BLaER1 (cell line): ENCODE results near the gene USP1.

Experiments
- H3K27ac ChIP-seq: shearing (Covaris generic); formaldehyde crosslinking; 2 replicates; pipeline ENCODE4 v1.8.1; 2022
- H3K27me3 ChIP-seq: shearing (Covaris generic); formaldehyde crosslinking; 2 replicates; pipeline ENCODE4 v1.8.1; 2022
- H3K36me3 ChIP-seq: shearing (Covaris generic); formaldehyde crosslinking; 2 replicates; pipeline ENCODE4 v1.8.1; 2022
- H3K4me1 ChIP-seq: shearing (Covaris generic); formaldehyde crosslinking; 2 replicates; pipeline ENCODE4 v1.8.1; 2022
- H3K4me2 ChIP-seq: shearing (Covaris generic); formaldehyde crosslinking; 2 replicates; pipeline ENCODE4 v1.8.1; 2022
- H3K4me3 ChIP-seq: shearing (Covaris generic); formaldehyde crosslinking; 2 replicates; pipeline ENCODE4 v1.8.1; 2022
- H3K9ac ChIP-seq: shearing (Covaris generic); formaldehyde crosslinking; 2 replicates; pipeline ENCODE4 v1.8.1; 2022
- H3K9me3 ChIP-seq: shearing (Covaris generic); formaldehyde crosslinking; 2 replicates; pipeline ENCODE4 v1.8.1; 2022
- H4K20me1 ChIP-seq: shearing (Covaris generic); formaldehyde crosslinking; 2 replicates; pipeline ENCODE4 v1.8.1; 2022
- Cebpa-rat ChIP-seq: shearing (Covaris generic); IDR thresholded peaks from 2 replicates; pipeline ENCODE4 v1.8.1; 2022

USP1 gene

GRCh38 chr1:62437273-62437940, 558 bp downstream of the USP1 start:
- H3K36me3 ChIP-seq: peaks cover 17% of the 10 kb centered on the region
- peaks cover 52% of the 10 kb centered on the region for H4K20me1 ChIP-seq
- peak overlapping the region; percentile 95 for H3K9ac ChIP-seq
- H3K4me2 ChIP-seq: peak overlapping the region; percentile 74
- H3K4me1 ChIP-seq: peaks cover 47% of the 10 kb centered on the region
- peak overlapping the region; percentile 100 for H3K4me3 ChIP-seq
- TF ChIP-seq Cebpa-rat: peak; percentile 56; the same call in 1 of the 2 replicates
- H3K27ac ChIP-seq: peak overlapping the region; percentile 99
- H3K9me3 ChIP-seq: no peaks in the 10 kb centered on the region
- H3K27me3 ChIP-seq: no peaks in the 10 kb centered on the region

- no peak for TF ChIP-seq Cebpa-rat
- H3K9ac ChIP-seq: peak overlapping the region; percentile 95
- H3K4me3 ChIP-seq: peak overlapping the region; percentile 100
- peaks cover 25% of the 10 kb centered on the region for H3K36me3 ChIP-seq
- H3K4me2 ChIP-seq: peak overlapping the region; percentile 74
- no peaks in the 10 kb centered on the region for H3K9me3 ChIP-seq
- H3K4me1 ChIP-seq: peaks cover 47% of the 10 kb centered on the region
- no peaks in the 10 kb centered on the region for H3K27me3 ChIP-seq
- peak overlapping the region; percentile 99 for H3K27ac ChIP-seq
- H4K20me1 ChIP-seq: peaks cover 52% of the 10 kb centered on the region
Observed at GRCh38 chr1:62438163-62438562, 1.3 kb downstream of the USP1 start.

- Histone ChIP-seq H3K4me3 (no peak overlapping the region; the same call in 1 of the 2 replicates), H4K20me1 (peaks cover 52% of the 10 kb centered on the region), H3K4me1 (peaks cover 33% of the 10 kb centered on the region), H3K9me3 (no peaks in the 10 kb centered on the region), H3K4me2 (peak overlapping the region; percentile 74), H3K27me3 (no peaks in the 10 kb centered on the region), H3K9ac (peak overlapping the region; percentile 58; the same call in 1 of the 2 replicates), H3K36me3 (peaks cover 37% of the 10 kb centered on the region), H3K27ac (no peak overlapping the region)
- no peak for TF ChIP-seq Cebpa-rat
Observed at GRCh38 chr1:62439652-62440371, 3.0 kb downstream of the USP1 start.

GRCh38 chr1:62444701-62445100, 7.9 kb downstream of the USP1 start:
- H3K4me3 ChIP-seq: no peak overlapping the region
- peaks cover 86% of the 10 kb centered on the region for H3K36me3 ChIP-seq
- H3K27me3 ChIP-seq: no peaks in the 10 kb centered on the region
- H3K9ac ChIP-seq: no peak overlapping the region
- no peaks in the 10 kb centered on the region for H3K9me3 ChIP-seq
- TF ChIP-seq Cebpa-rat: no peak
- peaks cover 11% of the 10 kb centered on the region for H3K4me1 ChIP-seq
- peaks cover 47% of the 10 kb centered on the region for H4K20me1 ChIP-seq
- no peak overlapping the region for H3K4me2 ChIP-seq
- no peak overlapping the region for H3K27ac ChIP-seq

- H3K36me3 ChIP-seq: peaks cover 96% of the 10 kb centered on the region
Observed at GRCh38 chr1:62448221-62448933, 11.5 kb downstream of the USP1 start.

GRCh38 chr1:62450301-62450700, 13.5 kb downstream of the USP1 start:
- Histone ChIP-seq H3K9me3 (no peaks in the 10 kb centered on the region), H3K4me2 (no peak overlapping the region), H3K4me1 (no peaks in the 10 kb centered on the region), H3K27ac (no peak overlapping the region), H3K27me3 (no peaks in the 10 kb centered on the region), H3K4me3 (no peak overlapping the region), H3K9ac (no peak overlapping the region), H3K36me3 (peaks cover 94% of the 10 kb centered on the region), H4K20me1 (peaks cover 20% of the 10 kb centered on the region; the same call in 1 of the 2 replicates)
- no peak for TF ChIP-seq Cebpa-rat

More at GRCh38 chr1:62448221-62448933, 11.5 kb downstream of the USP1 start:
- no peak for TF ChIP-seq Cebpa-rat
- Histone ChIP-seq H3K9ac (no peak overlapping the region), H3K4me2 (no peak overlapping the region), H3K27ac (no peak overlapping the region), H4K20me1 (peaks cover 20% of the 10 kb centered on the region; the same call in 1 of the 2 replicates), H3K4me3 (no peak overlapping the region), H3K27me3 (no peaks in the 10 kb centered on the region), H3K9me3 (no peaks in the 10 kb centered on the region), H3K4me1 (no peaks in the 10 kb centered on the region; the same call in 1 of the 2 replicates)

GRCh38 chr1:62452951-62453350, 16.1 kb downstream of the USP1 start:
- H3K4me1 ChIP-seq: no peaks in the 10 kb centered on the region
- no peaks in the 10 kb centered on the region for H4K20me1 ChIP-seq
- peaks cover 92% of the 10 kb centered on the region for H3K36me3 ChIP-seq
- no peaks in the 10 kb centered on the region for H3K27me3 ChIP-seq
- H3K4me2 ChIP-seq: no peak overlapping the region
- no peak overlapping the region for H3K9ac ChIP-seq
- no peak overlapping the region for H3K4me3 ChIP-seq
- TF ChIP-seq Cebpa-rat: no peak
- no peak overlapping the region for H3K27ac ChIP-seq
- H3K9me3 ChIP-seq: no peaks in the 10 kb centered on the region

GRCh38 chr1:62457955-62458354, 21.1 kb downstream of the USP1 start:
- no peaks in the 10 kb centered on the region for H3K4me1 ChIP-seq
- no peak overlapping the region for H3K4me2 ChIP-seq
- no peaks in the 10 kb centered on the region for H3K27me3 ChIP-seq
- H3K36me3 ChIP-seq: peaks cover 53% of the 10 kb centered on the region
- H3K4me3 ChIP-seq: no peak overlapping the region
- no peak overlapping the region for H3K9ac ChIP-seq
- no peak overlapping the region for H3K27ac ChIP-seq
- no peaks in the 10 kb centered on the region for H4K20me1 ChIP-seq
- H3K9me3 ChIP-seq: no peaks in the 10 kb centered on the region
- TF ChIP-seq Cebpa-rat: no peak

- Histone ChIP-seq H3K9ac (no peak overlapping the region), H4K20me1 (no peaks in the 10 kb centered on the region), H3K4me2 (no peak overlapping the region), H3K27ac (no peak overlapping the region), H3K9me3 (peaks cover 12% of the 10 kb centered on the region; the same call in 1 of the 2 replicates), H3K36me3 (peaks cover 49% of the 10 kb centered on the region), H3K4me1 (no peaks in the 10 kb centered on the region), H3K4me3 (no peak overlapping the region), H3K27me3 (no peaks in the 10 kb centered on the region)
- TF ChIP-seq Cebpa-rat: no peak
Observed at GRCh38 chr1:62462370-62462769, 25.5 kb downstream of the USP1 start.

- Histone ChIP-seq H3K36me3 (peaks cover 72% of the 10 kb centered on the region), H3K4me3 (no peak overlapping the region), H3K4me1 (no peaks in the 10 kb centered on the region), H3K9ac (no peak overlapping the region), H3K9me3 (peaks cover 19% of the 10 kb centered on the region), H4K20me1 (no peaks in the 10 kb centered on the region), H3K27me3 (no peaks in the 10 kb centered on the region), H3K4me2 (no peak overlapping the region), H3K27ac (no peak overlapping the region)
- TF ChIP-seq Cebpa-rat: no peak
Observed at GRCh38 chr1:62467092-62467491, 30.2 kb downstream of the USP1 start.
